Ramos (cell line): Measurements from ENCODE around the gene PDGFD.

Experiments used
- in situ Hi-C: fragments of 300-500 bp; cut with MboI; formaldehyde crosslinking; loops from one replicate; pipeline ENCODE4 v1.14.3; 2022; ENCODE audit warnings: low sequenced_read_pairs; ENCODE audit not compliant: unreplicated experiment

PDGFD gene

GRCh38 chr11:103898065-103898464 lies 265.9 kb downstream of the PDGFD start:
- in situ Hi-C loops, result loop anchor here (25.0 kb wide), 1 partner anchor 1586 kb away; the partner anchor contains the start of gene BIRC3

- in situ Hi-C loops, result loop anchor here (25.0 kb wide), 1 partner anchor 1585 kb away; the partner anchor contains the start of gene BIRC3
Measured at GRCh38 chr11:103897160-103897936, 266.6 kb downstream of the PDGFD start.

GRCh38 chr11:103895106-103895505 lies 268.8 kb downstream of the PDGFD start:
- in situ Hi-C loops, result loop anchor here (25.0 kb wide), 1 partner anchor 1583 kb away; the partner anchor contains the start of gene BIRC3

- in situ Hi-C loops, result loop anchor here (25.0 kb wide), 1 partner anchor 1582 kb away; the partner anchor contains the start of gene BIRC3
Measured at GRCh38 chr11:103894673-103895072, 269.3 kb downstream of the PDGFD start.

DNA sequence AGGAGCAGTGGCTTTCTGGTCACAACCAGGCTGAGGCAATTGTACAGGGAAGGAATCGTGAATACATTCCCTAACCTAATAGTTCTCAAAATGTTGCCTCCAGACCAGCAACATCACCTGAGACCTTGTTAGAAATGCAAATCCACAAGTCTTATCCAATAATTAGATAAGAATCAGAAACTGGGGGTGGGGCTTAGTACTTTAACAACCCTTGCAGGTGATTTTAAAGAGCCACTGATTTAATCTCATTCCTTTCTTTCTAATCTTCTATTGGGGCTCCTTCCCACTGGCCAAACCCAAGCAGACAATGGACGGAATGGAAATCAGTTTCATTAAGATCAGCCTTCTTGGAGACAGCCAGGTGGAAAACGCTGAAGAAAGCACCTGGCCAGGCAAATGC lies 269.9 kb downstream of the PDGFD start:
- in situ Hi-C loops, result loop anchor here (25.0 kb wide), 1 partner anchor 1582 kb away; the partner anchor contains the start of gene BIRC3

DNA sequence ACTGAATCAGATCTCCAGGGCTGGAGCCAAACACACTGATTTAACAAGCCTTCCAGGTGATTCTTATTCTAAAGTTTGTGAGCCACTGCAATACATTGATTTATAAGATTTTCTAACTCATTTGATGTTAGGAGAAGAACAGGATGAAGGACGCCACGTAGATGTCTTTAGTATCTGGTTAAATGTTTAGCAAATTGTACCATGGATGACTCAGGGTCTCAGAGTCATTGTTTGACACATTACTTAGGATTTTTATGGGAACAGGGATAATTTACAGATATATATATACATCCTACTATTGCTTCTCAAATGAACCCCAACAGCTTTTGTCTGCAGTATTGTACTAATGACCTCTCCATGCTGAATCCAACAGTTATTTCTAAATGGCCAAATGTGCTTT lies 270.6 kb downstream of the PDGFD start:
- in situ Hi-C loops, result loop anchor here (25.0 kb wide), 1 partner anchor 1581 kb away; the partner anchor contains the start of gene BIRC3

DNA sequence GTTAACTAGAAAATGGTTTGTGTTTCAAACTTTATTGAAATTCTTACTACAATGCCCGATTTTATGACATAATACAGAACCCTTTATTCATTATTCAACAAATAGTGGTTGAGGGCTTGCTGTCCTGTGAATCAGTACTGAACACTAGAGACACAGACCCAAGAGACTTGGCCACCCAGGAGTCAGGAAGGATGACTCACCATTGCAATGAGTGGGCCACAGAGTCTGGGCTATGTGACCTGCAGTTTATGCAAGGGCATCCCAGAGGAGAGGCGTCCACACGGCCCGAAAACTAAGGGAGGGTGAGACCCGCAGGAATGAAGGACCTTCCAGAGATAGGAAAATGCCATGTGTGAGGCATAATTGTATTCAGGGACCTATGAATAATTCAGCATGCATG lies 271.3 kb downstream of the PDGFD start:
- in situ Hi-C loops, result loop anchor here (25.0 kb wide), 1 partner anchor 1580 kb away; the partner anchor contains the start of gene BIRC3

- in situ Hi-C loops, result loop anchor here (25.0 kb wide), 1 partner anchor 1578 kb away; the partner anchor contains the start of gene BIRC3
Measured at GRCh38 chr11:103890654-103891053, 273.3 kb downstream of the PDGFD start.

DNA sequence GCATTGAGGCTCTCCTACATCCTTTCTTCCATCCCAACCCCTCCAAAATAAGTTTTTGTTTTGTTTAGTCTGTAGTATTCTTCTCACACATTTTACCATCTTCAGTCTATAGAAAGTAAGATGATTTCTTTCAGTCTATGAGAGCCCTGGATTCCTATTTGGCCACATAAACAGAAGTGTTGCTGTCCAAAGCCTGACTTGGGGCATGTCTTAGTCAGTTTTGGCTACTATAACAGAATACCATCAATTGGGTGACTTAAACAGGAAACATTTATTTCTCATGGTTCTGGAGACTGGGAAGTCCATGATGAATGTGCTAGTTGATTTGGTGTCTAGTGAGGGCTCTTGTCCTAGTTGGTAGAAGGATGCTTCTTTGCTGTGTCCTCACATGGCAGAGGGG lies 274.3 kb downstream of the PDGFD start:
- in situ Hi-C loops, result loop anchor here (25.0 kb wide), 1 partner anchor 1577 kb away; the partner anchor contains the start of gene BIRC3

GRCh38 chr11:103888541-103888951 lies 275.4 kb downstream of the PDGFD start:
- in situ Hi-C loops, result loop anchor here (25.0 kb wide), 1 partner anchor 1576 kb away; the partner anchor contains the start of gene BIRC3

GRCh38 chr11:103887001-103887658 lies 276.8 kb downstream of the PDGFD start:
- in situ Hi-C loops, result loop anchor here (25.0 kb wide), 1 partner anchor 1575 kb away; the partner anchor contains the start of gene BIRC3

- in situ Hi-C loops, result loop anchor here (25.0 kb wide), 1 partner anchor 1572 kb away; the partner anchor contains the start of gene BIRC3
Measured at GRCh38 chr11:103883856-103884255, 280.1 kb downstream of the PDGFD start.

DNA sequence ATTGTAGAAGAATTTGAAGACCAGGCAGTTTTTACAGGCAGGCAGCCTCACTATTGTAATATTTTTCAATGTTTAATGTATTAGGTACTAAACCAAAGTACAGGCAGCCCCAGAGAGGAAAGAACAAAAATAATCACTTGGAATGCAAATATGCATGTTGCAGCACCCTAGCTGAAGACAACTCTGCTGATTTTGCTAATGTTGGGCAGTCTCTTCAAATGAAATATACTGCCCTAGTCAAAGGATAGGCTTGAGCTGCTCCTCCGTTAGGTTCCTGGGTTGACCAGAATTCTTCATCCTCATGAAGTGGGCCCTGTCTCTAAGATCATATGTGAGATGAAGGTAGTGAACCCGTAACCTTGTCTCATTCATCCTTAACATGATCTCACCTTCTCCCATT lies 280.7 kb downstream of the PDGFD start:
- in situ Hi-C loops, result loop anchor here (25.0 kb wide), 1 partner anchor 1571 kb away; the partner anchor contains the start of gene BIRC3

GRCh38 chr11:103881584-103881983 lies 282.4 kb downstream of the PDGFD start:
- in situ Hi-C loops, result loop anchor here (25.0 kb wide), 1 partner anchor 1569 kb away; the partner anchor contains the start of gene BIRC3

DNA sequence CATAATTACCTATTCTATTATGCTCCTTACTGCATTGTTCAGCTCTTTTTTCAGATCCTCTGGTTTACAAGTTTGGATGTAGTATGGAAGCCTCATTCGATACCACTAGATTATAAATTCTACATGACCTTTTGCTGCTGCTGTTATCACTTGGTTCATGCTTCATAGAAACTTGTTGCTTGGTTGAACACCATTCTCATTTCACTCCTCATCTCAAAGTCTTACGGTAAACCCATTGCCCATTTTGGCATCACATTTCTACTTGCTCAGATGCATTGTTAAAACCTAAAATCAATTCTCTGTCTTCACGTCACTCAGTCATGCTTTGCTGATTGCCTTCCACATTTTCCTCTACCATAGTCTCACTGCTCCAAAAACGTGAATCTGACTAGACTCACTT lies 283.0 kb downstream of the PDGFD start:
- in situ Hi-C loops, result loop anchor here (25.0 kb wide), 1 partner anchor 1569 kb away; the partner anchor contains the start of gene BIRC3

DNA sequence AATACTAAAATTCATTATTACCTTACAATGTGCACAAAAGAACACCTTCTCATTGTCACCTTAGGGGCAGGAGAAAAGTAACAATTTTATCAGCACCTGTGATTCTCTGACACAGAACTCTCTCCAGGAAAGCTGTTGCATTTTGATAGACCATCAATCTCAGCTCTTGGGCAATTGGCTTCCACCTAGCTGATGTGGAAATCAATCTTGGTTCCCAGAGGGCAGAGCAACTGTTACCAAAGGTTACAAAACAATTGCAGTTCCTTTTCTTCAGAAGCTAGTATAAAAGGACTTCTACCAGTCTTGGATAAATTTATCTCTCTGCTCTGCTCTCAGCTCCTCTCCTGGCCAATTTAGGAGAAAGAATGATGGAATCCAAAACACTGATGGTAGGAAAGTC lies 285.3 kb downstream of the PDGFD start:
- in situ Hi-C loops, result loop anchor here (10.0 to 25.0 kb wide), 2 partner anchors 286 to 1566 kb away; partner anchors contain the start of genes BIRC3 and PDGFD

- in situ Hi-C loops, result loop anchor here (10.0 to 25.0 kb wide), 2 partner anchors 288 to 1565 kb away; partner anchors contain the start of genes BIRC3 and PDGFD
Measured at GRCh38 chr11:103877221-103877620, 286.7 kb downstream of the PDGFD start.

GRCh38 chr11:103875855-103876510 lies 288.0 kb downstream of the PDGFD start:
- in situ Hi-C loops, result loop anchor here (10.0 to 25.0 kb wide), 2 partner anchors 289 to 1564 kb away; partner anchors contain the start of genes BIRC3 and PDGFD

DNA sequence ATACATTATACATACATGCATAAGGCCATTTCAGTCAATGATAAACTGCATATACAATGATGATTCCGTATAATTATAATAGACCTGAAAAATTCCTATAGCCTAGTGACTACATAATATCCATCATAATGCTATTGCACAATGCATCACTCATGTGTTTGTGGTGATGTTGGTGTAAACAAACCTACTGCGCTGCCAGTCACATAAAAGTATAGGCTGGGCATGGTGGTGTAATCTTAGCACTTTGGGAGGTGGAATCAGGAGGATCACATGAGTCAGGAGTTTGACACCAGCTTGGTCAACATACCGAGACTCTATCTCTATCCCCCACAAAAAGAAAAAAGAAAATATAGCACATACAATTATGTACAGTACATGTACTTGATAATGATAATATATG lies 291.2 kb downstream of the PDGFD start:
- in situ Hi-C loops, result loop anchor here (10.0 kb wide), 1 partner anchor 292 kb away; the partner anchor contains the start of gene PDGFD
